Endometrium (tissue), 2 donors: ENCODE data around the gene SLC19A1.
"Not testable (repeated sequence)": the region's sequence is repeated elsewhere in the genome, so short reads cannot be mapped to it uniquely, and the experiment has no call there.

Experiments
- FAIRE-seq: peaks from 2 replicates; lab custom pipeline; 2012; peaks lifted over from hg19 to GRCh38; lab: Jason Lieb, UNC
- donor health status: control.
- donor health status: control.

SLC19A1 gene

DNA sequence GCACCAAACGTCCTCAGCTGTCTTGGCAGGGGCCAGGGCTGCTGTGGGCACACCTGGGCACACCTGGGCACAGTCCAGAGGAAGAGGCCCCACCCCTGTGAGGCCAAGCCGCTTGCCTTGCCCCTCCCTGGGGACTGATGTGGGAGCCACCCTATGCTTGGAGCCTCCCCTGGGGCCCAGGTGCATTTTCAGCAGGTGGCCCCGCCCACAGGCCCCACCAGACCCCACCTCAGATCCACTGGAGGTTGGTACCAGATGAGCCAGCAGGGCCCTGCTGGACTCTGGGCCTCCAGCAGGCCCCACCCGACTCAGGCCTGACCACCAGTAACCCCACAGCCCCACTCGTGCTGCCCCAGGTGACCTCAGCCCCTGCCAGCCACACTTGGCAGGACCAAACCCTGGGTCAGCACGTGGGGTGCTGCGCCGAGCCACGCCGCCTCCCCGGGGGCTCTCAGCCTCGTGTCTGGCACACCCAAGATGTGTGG is 8.8 kb downstream of the SLC19A1 start:
- no peak for FAIRE-seq

DNA sequence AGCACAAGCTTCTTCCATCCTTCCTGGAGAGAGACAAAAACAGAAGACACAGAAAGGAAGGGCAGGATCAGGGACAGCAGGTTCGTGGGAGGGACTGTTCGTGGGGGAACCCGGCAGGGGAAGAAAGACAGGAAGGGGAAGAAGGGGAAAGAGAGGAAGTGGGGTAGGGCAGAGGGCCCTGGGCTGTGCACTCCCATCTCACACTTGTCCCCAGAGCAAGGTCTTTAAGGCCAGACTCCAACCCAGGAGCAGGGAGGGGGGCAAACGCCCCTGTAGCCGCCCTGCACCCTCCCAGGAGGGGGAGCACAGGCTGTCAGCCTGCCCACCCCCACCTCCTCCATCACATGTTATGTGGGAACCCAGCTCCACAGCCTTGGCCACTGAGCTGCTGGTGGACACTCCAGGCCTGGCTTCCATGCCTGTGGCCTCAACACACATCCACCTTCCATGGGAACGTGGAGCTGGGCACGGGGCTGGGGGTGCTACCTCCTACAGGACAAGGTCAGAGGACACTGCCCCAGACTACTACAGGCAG is 9.3 kb downstream of the SLC19A1 start:
- no peak for FAIRE-seq

DNA sequence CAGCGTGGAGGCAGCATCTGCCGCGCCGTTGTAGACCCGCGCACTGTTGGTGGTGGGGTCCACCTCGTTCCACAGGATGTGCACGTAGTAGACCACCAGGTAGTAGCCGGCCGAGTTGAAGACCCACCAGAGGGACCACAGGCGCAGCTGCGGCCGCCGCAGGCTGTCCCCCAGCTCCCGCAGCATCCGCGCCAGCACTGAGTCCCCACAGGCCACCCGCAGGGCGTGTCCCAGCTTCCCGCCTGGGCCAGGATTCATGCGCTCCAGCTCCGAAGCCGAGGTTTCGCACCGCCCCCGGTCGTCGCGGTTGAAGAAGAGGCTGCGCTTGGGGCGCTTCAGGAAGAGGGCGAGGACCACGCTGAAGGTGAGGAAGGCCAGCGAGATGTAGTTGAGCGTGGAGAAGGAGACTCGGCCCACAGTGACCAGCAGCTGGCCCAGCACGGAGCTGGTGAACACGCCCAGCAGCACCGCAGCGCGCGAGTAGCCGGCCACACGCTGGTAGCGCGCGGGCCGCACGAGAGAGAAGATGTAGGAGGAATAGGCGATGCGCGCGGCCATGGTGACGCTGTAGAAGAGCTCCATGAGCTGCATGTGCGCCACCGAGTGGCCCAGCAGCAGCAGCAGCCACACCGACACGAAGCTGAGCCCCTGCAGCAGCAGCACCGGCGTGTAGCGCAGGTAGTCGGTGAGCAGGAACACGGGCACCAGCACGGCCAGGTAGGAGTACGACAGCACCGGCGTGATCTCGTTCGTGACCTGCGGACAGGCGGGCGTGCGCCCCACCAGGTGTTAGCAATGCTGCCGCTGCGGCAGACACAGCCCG is 10.6 kb downstream of the SLC19A1 start:
- FAIRE-seq: no peak

DNA sequence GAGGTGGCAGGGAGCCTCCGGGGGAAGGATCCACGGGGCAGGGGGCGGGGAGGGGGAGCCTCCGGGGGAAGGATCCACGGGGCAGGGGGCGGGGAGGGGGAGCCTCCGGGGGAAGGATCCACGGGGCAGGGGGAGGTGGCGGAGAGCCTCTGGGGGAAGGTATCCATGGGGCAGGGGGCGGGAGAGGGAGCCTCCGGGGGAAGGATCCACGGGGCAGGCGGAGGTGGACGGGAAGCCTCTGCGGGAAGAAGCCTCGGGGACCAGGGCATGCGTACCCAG is 11.2 kb downstream of the SLC19A1 start:
- not testable (repeated sequence) for FAIRE-seq

DNA sequence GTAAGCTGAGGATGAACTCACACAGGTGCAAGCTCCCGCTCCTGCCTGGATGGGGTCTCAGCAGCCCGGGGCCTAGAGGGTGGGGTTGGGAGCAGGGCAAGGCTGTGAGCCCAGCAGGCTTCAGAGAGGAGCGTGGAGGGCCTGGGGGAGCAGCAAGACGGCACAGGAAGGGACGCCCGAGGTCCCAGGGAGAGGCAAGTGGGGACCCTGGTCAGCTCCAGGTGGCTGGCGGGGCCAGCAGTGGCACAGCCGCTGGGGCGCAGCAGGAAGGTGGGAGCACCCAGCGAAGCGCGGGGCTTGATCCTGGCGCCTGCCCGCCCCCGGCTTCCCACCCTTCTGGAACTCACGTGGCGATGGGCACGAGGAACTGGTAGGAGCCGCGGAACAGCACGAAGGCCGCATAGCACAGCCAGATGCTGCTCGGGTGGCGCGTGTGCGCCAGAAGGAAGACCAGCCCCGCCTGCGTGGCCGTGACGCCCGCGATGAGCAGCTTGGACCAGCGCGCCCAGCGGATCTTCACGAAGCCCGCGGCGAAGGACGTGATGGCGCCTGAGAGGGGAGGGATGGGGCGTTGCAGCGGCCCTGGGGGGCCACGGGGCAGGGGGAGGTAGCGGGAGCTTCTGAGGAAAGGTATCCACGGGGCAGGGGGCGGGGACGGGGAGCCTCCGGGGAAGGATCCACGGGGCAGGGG is 11.7 kb downstream of the SLC19A1 start:
- FAIRE-seq: no peak

DNA sequence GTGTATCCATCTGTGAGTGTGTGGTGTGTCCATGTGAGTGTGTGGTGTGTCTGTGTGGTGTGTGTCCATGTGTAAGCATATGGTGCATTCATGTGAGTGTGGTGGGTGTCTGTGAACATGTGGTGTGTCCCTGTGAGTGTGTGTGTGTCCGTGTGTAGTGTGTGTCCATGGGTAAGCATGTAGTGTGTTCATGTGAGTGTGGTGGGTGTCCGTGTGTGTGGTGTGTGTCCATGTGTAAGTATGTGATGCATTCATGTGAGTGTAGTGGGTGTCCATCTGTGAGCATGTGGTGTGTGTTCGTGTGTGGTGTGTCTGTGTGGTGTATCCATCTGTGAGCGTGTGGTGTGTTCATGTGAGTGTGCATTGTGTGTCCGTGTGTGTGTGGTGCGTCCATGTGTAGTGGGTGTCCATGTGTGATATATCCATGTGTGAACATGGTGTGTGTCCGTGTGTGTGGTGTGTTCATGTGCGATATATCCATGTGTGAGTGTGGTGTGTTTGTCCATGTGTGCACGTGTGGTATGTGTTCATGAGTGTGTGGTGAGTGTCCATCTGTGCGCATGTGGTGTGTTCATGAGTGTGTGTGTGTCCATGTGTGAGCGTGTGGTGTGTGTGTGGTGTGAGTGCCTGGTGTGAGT is 12.3 kb downstream of the SLC19A1 start:
- no peak for FAIRE-seq

DNA sequence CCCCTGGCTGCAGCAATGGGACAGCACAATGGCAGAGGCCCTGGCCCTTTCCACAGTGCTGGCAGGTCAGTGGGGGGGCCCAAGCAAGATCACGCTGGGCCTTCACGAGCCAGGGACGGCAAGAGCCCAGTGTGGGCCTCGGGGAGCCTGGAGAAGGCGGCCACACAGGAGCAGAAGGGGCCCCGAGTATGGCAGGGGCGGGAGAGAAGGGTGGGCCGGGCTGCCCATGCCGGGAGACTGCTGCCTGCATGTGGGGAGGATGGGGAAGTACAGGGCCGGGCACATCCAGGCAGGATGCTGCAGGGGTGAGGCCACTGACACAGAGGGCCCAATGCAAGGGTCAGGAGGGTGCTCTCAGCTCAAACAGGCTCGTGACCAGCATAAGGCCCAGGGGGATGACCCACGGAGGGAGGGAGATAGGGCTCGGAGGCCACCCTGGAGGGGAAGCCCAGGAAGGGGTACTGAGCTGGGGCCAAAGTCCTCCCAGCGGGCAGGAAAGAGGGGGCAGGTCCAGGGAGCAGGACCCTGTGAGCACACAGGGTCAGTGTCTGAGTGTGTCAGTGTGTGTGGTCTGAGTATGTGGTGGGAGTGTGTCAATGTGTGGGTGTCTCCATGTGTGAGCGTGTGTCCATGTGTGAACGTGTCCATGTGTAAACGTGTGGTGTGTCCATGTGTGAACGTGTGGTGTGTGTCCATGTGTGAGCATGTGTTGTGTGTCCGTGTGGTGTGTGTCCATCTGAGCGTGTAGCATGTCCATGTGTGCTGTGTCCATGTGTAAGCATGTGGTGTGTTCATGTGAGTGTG is 13.1 kb downstream of the SLC19A1 start:
- FAIRE-seq: no peak

DNA sequence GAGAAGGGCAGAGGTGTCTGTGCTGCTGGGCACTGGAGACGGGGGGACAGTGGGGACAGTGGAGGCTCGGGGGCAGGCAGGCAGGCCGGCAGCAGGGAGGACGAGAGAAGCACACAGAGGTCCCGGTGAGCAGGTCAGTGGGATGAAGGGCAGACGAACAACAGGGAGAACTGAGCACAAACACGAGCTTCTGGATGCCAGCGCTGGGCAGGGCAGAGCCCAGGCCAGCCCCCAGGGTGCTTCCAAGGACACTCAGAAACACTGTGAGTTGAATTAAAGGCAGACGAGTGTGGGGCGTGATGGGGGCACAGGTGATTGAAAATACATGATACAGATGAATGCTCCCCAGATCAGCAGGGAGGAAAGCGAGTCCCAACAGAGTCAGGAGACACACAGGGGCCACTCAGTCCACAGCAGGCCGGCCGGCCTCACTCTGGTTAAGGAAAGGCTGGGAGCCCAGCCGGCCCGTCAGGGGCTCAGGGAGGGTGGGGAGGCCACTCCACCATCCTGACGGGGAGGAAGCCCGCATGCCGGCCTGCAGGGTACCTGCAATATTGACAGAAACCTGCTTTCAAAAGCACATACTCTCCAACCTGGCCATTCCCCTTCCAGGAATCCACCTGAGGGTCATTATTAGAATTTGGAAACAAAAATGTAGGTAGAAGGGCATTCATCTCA is 14.1 kb downstream of the SLC19A1 start:
- FAIRE-seq: no peak

DNA sequence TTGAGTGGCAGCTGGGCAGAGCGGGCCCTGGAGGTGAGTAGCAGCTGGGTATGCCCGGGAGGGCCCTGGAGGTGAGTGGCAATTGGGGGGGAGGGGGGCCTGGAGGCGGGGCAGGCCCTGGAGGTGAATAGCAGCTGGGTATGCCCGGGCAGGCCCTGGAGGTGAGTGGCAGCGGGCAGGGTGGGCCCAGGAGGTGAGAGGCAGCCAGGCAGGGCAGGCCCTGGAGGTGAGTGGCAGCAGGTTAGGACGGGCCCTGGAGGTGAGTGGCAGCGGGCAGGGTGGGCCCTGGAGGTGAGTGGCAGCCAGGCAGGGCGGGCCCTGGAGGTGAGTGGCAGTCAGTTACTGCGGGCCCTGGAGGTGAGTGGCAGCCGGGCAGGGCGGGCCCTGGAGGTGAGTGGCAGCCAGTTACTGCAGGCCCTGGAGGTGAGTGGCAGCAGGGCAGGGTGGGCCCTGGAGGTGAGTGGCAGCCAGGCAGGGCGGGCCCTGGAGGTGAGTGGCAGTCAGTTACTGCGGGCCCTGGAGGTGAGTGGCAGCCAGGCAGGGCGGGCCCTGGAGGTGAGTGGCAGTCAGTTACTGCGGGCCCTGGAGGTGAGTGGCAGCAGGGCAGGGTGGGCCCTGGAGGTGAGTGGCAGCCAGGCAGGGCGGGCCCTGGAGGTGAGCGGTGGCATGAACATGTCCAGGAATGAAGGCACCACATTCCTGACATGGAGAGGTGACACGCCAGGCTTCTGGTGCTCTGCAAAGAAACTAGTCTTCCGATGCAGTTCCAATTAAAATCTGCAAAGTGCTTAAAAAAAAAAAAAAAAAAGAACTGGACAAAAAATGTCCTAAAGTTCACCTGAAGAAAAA is 14.9 kb downstream of the SLC19A1 start:
- not testable (repeated sequence) for FAIRE-seq

DNA sequence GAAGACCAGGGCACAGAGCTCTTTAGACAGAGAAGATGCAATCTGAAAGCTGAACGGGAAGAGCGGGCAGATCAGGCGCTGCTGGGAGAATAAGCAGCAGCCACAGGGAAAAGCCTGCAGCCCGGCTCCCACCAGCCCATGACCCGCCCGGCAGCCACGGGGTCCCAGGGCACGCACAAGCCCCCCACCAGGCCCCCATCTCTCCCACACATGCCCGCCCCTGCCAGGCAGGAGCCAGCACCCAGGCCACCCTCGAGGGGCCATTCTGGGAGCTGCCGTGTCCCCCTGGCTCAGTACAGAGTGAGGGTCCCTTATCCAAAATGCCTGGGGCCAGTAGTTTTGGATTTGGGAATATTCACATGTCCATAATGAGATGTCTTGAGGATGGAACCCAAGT is 16.3 kb downstream of the SLC19A1 start:
- FAIRE-seq: no peak

DNA sequence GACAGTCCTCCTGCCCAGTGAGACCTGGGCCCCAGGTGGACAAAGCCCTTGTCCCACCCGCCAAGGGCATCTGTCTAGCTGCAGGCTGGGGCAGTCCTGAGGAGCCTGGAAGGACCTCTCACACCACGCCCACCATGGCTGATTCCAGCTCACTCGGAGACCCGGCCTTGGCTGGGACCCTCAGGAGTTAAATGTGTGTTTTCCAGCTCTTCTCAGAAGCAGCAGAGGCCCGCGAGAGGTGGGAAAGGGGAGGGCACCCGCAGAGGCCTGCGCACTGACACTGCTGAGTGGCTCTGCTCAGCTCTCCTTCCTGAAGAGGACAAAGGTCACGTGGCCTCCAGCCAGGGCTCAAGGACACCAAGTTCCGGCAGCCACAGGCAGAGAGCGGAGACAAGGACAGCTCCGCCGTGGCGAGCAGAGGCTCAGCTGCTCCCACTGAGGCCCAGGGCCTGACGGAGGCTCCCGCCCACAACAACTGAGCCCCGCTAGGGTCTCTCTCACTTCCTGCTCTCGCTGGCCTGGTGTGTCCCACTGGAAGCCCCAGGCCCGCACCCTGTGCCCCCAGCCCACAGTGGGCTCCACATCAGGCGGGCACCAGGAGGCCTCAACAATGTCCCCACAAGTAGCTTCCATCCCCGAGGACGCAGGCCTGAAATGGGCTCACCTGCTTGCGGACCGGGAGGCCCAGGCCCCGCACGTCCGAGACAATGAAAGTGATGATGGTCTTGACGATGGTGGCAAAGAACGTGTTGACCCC is 16.9 kb downstream of the SLC19A1 start:
- no peak for FAIRE-seq

DNA sequence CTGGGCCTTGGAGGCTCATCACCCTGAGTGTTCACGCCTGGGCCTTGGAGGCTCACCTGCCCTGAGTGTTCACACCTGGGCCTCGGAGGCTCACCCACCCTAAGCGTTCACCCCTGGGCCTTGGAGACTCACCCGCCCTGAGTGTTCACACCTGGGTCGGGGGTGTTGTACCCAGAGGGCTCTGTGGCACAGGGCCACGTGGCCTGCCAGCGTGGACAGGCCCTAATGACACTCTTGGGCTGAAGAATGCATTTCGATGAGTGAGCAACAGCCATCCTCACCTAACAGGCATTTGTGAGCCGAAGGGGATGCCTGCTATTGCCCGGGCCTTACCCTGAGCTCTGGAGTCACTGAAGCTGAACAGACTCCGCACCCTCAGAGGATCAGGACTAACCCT is 17.5 kb downstream of the SLC19A1 start:
- FAIRE-seq: no peak

DNA sequence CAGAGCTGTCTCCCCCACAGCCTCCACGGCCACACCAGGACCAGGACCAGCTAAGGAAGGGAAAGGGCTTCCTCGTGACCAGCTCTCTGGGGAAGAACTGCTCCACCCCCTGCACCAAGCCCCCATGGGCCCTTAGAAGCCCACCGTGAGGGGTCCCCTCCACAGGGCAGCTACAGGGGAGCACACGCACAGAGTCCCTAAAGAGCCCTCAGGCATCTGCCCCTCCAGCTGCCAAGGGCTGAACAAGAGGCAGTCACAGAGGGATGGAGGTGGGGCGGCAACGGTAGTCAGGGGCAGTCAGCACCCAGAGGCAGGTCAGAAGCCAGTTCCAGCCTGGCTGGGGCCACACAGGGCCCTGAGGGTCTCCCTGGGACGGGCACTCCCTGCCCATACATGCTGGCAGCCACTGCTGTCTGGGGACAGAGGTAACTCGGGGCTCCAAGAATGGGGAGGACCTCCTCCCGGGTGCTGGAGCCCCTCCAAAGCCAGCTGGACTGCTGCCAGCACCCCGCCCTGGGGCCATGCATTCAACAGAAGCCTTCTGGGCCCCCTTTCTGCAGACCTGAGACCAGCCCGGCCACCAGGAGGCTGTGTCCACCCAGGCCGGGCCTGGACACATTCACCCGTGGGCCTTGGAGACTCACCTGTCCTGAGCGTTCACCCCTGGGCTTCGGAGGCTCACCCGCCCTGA is 18.7 kb downstream of the SLC19A1 start:
- no peak for FAIRE-seq

DNA sequence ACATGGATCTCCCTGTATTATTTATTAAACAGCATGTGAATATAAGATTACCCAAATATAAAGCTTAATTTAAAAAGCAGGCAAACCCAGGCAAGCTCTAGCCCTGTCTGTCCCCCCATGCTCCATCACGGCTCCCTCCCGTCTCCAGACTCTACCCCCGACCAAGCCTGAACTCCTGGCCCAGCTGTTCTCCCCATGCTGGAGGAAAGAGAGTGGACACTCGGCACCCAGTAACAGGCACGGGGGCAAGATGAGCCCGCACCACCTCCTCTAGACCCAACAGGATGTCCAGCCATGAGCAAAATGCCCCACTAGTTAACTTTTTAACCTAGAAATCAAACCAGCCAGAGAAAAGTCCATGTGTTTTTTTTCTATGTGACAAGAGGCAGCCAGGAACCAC is 19.3 kb downstream of the SLC19A1 start:
- no peak for FAIRE-seq

DNA sequence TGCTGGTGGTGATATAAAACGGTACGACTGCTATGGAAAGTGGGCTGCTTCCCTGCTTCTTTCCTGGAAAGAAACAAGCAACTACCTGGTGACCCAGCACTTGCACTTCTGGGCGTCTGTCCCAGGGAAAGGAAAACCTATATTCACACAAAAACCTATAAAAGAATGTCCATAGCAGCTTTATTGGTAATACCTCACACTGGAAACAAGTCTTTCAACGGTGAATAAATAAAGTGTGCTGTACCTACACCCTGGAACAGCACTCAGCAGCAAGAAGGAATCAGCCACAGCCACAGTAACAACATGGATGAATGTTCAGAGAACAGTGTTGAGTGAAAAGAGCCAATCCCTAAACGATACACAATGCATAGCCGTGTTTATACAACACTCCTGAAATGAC is 19.9 kb downstream of the SLC19A1 start:
- FAIRE-seq: no peak

DNA sequence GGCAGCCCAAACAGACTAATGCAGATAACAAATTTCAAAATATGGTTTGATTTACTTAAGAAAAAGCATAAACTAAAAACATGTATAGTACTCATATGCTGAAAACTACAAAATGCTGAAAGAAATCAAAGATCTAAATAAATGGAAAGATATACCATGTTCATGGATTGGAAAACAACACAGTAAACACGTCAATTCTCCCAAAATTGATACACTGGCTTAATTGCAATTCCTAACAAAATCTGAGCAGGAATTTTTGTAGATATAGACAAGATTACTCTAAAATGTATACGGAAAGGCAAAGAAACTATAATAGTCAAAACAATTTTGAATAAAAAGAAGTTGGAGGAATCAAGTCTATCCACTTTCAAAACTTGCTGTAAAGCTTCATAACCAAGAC is 21.0 kb downstream of the SLC19A1 start:
- no peak for FAIRE-seq

DNA sequence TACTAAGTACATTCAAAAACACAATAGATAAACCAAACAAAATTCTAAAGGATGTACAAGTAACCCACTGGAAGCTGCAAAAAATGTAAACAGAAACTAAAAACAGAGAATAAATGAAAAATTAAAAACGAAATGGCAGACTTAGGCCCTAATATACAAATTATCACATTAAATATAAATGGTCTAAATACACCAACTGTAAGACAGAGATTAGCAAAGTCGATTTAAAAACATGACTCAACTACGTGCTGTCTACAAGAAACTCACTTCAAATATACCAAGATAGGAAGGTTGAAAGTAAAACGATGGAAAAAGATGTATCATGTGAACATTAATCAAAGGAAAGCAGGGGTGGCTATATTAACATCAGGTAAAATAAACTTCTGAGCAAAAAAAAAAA is 23.1 kb downstream of the SLC19A1 start:
- no peak for FAIRE-seq

DNA sequence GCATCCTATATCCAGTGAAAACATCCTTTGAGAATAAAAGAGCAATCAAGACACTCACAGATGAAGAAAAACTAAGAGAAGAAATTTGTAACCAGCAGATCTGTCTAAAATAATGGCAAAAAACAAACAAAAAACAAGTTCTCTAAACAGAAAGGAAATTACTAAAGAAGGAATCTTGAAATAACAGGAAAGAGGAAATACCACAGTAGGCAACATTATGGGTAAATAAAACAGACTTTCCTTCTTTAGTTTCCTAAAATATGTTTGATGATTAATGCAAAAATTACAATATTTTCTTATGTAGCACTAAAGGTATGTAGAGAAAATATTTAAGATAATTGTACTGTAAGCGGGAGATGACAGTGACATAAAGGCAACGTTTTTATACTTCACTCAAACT is 23.5 kb downstream of the SLC19A1 start:
- FAIRE-seq: no peak
